ENCODE measurements around the gene ATP6V0A1. TPM values are rescaled to one million over a fixed set of nuclear protein-coding genes. Genes with fewer than 3 reads are reported as not detected.
A peak's percentile ranks its signal among the peaks of the same experiment; 100 is the strongest.

The ATP6V0A1 gene
- total RNA-seq, 4 donors from 2014 or later, result 29.5 to 111 (median 64.5) TPM

- Histone ChIP-seq H3K36me3 (no peaks in the 10 kb centered on the region), H3K4me3 (no peak overlapping the region), H3K27ac (no peak overlapping the region), H3K4me1 (no peaks in the 10 kb centered on the region), H3K27me3 (no peaks in the 10 kb centered on the region), H3K9me3 (no peaks in the 10 kb centered on the region)
- DNase-seq, result no peak
- TF ChIP-seq POLR2A (IDR thresholded peaks at IDR 0.05) (no peak), CTCF (IDR thresholded peaks at IDR 0.05) (no peak)
- intact Hi-C loops (cut with DNase I; ENCODE audit: low total_unique reads), result no loop called here
Measured at GRCh38 chr17:42509841-42510240, 51.2 kb downstream of the ATP6V0A1 start.

GRCh38 chr17:42512246-42512645 is 53.6 kb downstream of the ATP6V0A1 start:
- Histone ChIP-seq H3K36me3 (no peaks in the 10 kb centered on the region), H3K27me3 (no peaks in the 10 kb centered on the region), H3K4me3 (no peak overlapping the region), H3K27ac (peak overlapping the region; percentile 95 to 99), H3K9me3 (no peaks in the 10 kb centered on the region), H3K4me1 (peaks cover 10 to 11% of the 10 kb centered on the region in 2 donors)
- no peak for TF ChIP-seq POLR2A (IDR thresholded peaks at IDR 0.05)
- no peak for TF ChIP-seq CTCF (IDR thresholded peaks at IDR 0.05)
- intact Hi-C loops (cut with DNase I; ENCODE audit: low total_unique reads), result no loop called here
- DNase-seq, result no peak

GRCh38 chr17:42512733-42513251 is 54.1 kb downstream of the ATP6V0A1 start:
- no peak for DNase-seq
- H3K4me3 ChIP-seq, result no peak overlapping the region
- H3K27ac ChIP-seq, result peak overlapping the region; percentile 95 to 99
- TF ChIP-seq CTCF (IDR thresholded peaks at IDR 0.05) (no peak), POLR2A (IDR thresholded peaks at IDR 0.05) (no peak)
- intact Hi-C loops (cut with DNase I; ENCODE audit: low total_unique reads), result no loop called here
- H3K9me3 ChIP-seq, result no peaks in the 10 kb centered on the region
- H3K27me3 ChIP-seq, result no peaks in the 10 kb centered on the region
- no peaks in the 10 kb centered on the region for H3K36me3 ChIP-seq
- H3K4me1 ChIP-seq, result peaks cover 16% of the 10 kb centered on the region in 2 donors

- Histone ChIP-seq H3K36me3 (no peaks in the 10 kb centered on the region), H3K4me1 (peaks cover 23 to 25% of the 10 kb centered on the region in 2 donors), H3K4me3 (no peak overlapping the region), H3K9me3 (no peaks in the 10 kb centered on the region), H3K27ac (peak overlapping the region; percentile 95 to 99), H3K27me3 (no peaks in the 10 kb centered on the region)
- intact Hi-C loops (cut with DNase I; ENCODE audit: low total_unique reads), result no loop called here
- DNase-seq, result no peak
- no peak for TF ChIP-seq CTCF (IDR thresholded peaks at IDR 0.05)
- no peak for TF ChIP-seq POLR2A (IDR thresholded peaks at IDR 0.05)
Measured at GRCh38 chr17:42513686-42514085, 55.0 kb downstream of the ATP6V0A1 start.

GRCh38 chr17:42514279-42514678 is 55.6 kb downstream of the ATP6V0A1 start:
- intact Hi-C loops (cut with DNase I; ENCODE audit: low total_unique reads), result no loop called here
- TF ChIP-seq CTCF (IDR thresholded peaks at IDR 0.05), result no peak
- no peak for TF ChIP-seq POLR2A (IDR thresholded peaks at IDR 0.05)
- H3K27ac ChIP-seq, result peak overlapping the region; percentile 95 to 99
- H3K27me3 ChIP-seq, result no peaks in the 10 kb centered on the region
- H3K4me1 ChIP-seq, result peaks cover 29 to 30% of the 10 kb centered on the region in 2 donors
- DNase-seq, result no peak
- no peaks in the 10 kb centered on the region for H3K36me3 ChIP-seq
- no peak overlapping the region for H3K4me3 ChIP-seq
- H3K9me3 ChIP-seq, result no peaks in the 10 kb centered on the region
